Esophagus squamous epithelium (tissue), 4 donors: ENCODE measurements around the gene AP5Z1.

Experiments
- CTCF ChIP-seq, 6 experiments: fragments of 450-650 bp in 4 of 6; fragments of 200-600 bp in 2 of 6; sonication (generic) in 2 of 6; IDR thresholded peaks; one replicate each; pipeline ENCODE4 v1.5.1; 2016 to 2019; ENCODE audit warnings: antibody characterized with exemption in 6 of 6, mild to moderate bottlenecking in 4 of 6, moderate library complexity in 4 of 6
- POLR2A ChIP-seq, 4 donors: fragments of 450-650 bp; IDR thresholded peaks; one replicate each; pipeline ENCODE4 v1.6.1; 2017; ENCODE audit warnings: antibody characterized with exemption in 4 of 4, mild to moderate bottlenecking in 4 of 4, moderate library complexity in 3 of 4

DNA sequence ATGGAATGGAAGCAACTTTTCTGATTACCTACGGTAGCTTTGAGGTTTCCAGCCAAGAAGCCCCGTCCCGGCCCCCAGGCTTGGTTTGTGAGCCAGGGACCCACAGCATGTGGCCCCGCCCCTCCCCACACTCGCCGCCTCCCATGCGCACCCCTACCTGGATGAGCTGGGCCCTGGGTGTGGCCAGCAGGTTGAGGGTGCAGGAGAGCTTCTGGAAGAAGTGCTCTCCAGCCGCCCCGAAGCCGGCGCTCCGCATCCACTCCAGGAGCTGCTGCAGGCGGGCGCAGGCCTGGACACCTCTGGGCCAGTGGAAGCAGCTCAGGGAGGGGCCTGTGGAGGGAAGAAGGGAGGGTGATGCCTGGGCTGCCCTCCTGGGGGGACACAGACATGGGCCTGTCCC, 39.7 kb downstream of the AP5Z1 start:
- TF ChIP-seq CTCF (IDR thresholded peaks at IDR 0.05) (no peak), POLR2A (IDR thresholded peaks at IDR 0.05) (no peak)
